Pancreas (tissue), 10 donors: Measurements from ENCODE around the gene UBXN1. TPM values are rescaled to one million over a fixed set of nuclear protein-coding genes. Genes with fewer than 3 reads are reported as not detected.
"Not testable (repeated sequence)": the region's sequence is repeated elsewhere in the genome, so short reads cannot be mapped to it uniquely, and the experiment has no call there.

Experiments used
- ATAC-seq, 4 donors: fragments of 200-7000 bp; cut with Tn5 transposase; one replicate each; pipeline versions ENCODE4 v1.8.0 to v1.9.1; 2020; ENCODE audit warnings: mild to moderate bottlenecking in 4 of 4, moderate library complexity in 4 of 4
- DNase-seq, 6 donors: peaks; one replicate each; pipeline ENCODE4 v3.0.0-alpha.2; 2020
- FAIRE-seq: peaks from 2 replicates; lab custom pipeline; 2012; peaks lifted over from hg19 to GRCh38; lab: Jason Lieb, UNC
- H3K27ac ChIP-seq, 4 donors: fragments of 200-600 bp; sonication (generic); 1 replicate in 3 of 4; 2 replicates in 1 of 4; pipeline versions ENCODE4 v1.5.0 to v1.8.0; 2020
- H3K27me3 ChIP-seq, 4 donors: fragments of 200-600 bp; one replicate each; pipeline ENCODE4 v1.8.0; 2021
- H3K36me3 ChIP-seq, 3 donors: fragments of 200-600 bp; sonication (generic) in 1 of 3; one replicate each; pipeline versions ENCODE4 v1.5.0 to v1.8.0; 2020 to 2021
- H3K4me1 ChIP-seq, 3 donors: fragments of 200-600 bp; one replicate each; pipeline ENCODE4 v1.8.0; 2021
- H3K4me3 ChIP-seq, 4 donors: fragments of 200-600 bp; sonication (generic) in 2 of 4; one replicate each; pipeline versions ENCODE4 v1.5.0 to v1.8.0; 2020 to 2021
- H3K9me3 ChIP-seq, 4 donors: fragments of 200-600 bp; one replicate each; pipeline ENCODE4 v1.8.0; 2021
- CTCF ChIP-seq, 4 donors: fragments of 200-600 bp; sonication (generic) in 3 of 4; IDR thresholded peaks; one replicate each; pipeline versions ENCODE4 v1.5.0 to v1.8.0; 2021; ENCODE audit warnings: antibody characterized with exemption in 4 of 4
- WGBS, 2 donors: extraction: QIAGEN DNeasy Blood & Tissue Kit; methylation state at CpG; one replicate each; pipeline ENCODE4 v1.1.7; 2013; 5-methylcytosine and 5-hydroxymethylcytosine counted together
- intact Hi-C, 3 donors: fragments of 100-400 bp; cut with DNase I; formaldehyde crosslinking; loops; one replicate each; pipeline versions ENCODE4 v1.11.1 to v1.14.2; 2022
- polyA plus RNA-seq, 2 donors: library from polyadenylated mRNA; stranded (reverse); fragments of 200-250 nt; gene quantifications; one replicate each; pipeline ENCODE4 v1.2.3, GENCODE V29; 2013
- total RNA-seq, 6 donors: library from RNA; stranded (reverse); fragmentation: NEBNext Ultra II Directional in 4 of 6; extraction: Animal tissue kit (Norgen Biotek cat#: 25700) in 4 of 6; gene quantifications; one replicate each; pipeline versions ENCODE4 v1.2.1 to v1.2.4, GENCODE V29; 2021 to 2023
- donor health status: healthy with polysubstance abuse.
- donor health status: DM: no; HTN: no; CAD: no; lungs with moderate emphysema.
- donor health status: DM: no; HTN: no; CAD: no.
- donor health status: control.
- donor health status: control.
- donor health status: Bipolar disorder and iron deficiency.
- donor health status: DM: yes; HTN: yes; CAD: no.
- donor health status: DM: no; HTN: no; CAD: no.
- donor health status: DM: no; HTN: no; CAD: no.
- donor health status: DM: yes; HTN: yes; CAD: no.

Gene UBXN1
- total and polyA plus RNA-seq, 8 donors = 37.7 to 104 (median 60.0) TPM

- peak in 5 of 6 donors; percentile 34 to 74 (median 41) for DNase-seq
- ATAC-seq = no peak
- intact Hi-C loops = no loop called here
- H3K4me3 ChIP-seq = peak within 1 kb of the TSS; percentile 36 to 73 (median 56)
- H3K27ac ChIP-seq = peak within 1 kb of the TSS; percentile 56 to 96 (median 88)
- no peaks in the 10 kb centered on the region for H3K9me3 ChIP-seq
- FAIRE-seq = no peak
- H3K27me3 ChIP-seq = no peaks in the 10 kb centered on the region
- no peaks in the 10 kb centered on the region for H3K36me3 ChIP-seq
- TF ChIP-seq CTCF (IDR thresholded peaks at IDR 0.05) = no peak
- H3K4me1 ChIP-seq = peaks cover 31 to 47% (median 32%) of the 10 kb centered on the region in 3 donors
- 76% methylated on average over 10 of the region's 10 CpGs for WGBS, 2 donors
Measured at GRCh38 chr11:62707277-62707861, 28.5 kb upstream of the UBXN1 start, which contains the start of the genes BSCL2 and GNG3. Gene BSCL2 (minus strand): TSS chr11:62707424. CDS start chr11:62707195, 229 bp downstream. Gene GNG3 (plus strand): TSS chr11:62707676. CDS start chr11:62708296, 620 bp downstream.

- TF ChIP-seq CTCF (IDR thresholded peaks at IDR 0.05) = no peak
- no peaks in the 10 kb centered on the region for H3K9me3 ChIP-seq
- peak overlapping the region; percentile 56 to 90 (median 84) for H3K27ac ChIP-seq
- no peak for FAIRE-seq
- peak overlapping the region in 3 of 4 donors; percentile 36 to 73 (median 62) for H3K4me3 ChIP-seq
- DNase-seq = peak in 2 of 6 donors; percentile 26 to 29
- peaks cover 27 to 42% (median 28%) of the 10 kb centered on the region in 3 donors for H3K4me1 ChIP-seq
- intact Hi-C loops = no loop called here
- H3K27me3 ChIP-seq = no peaks in the 10 kb centered on the region
- 54 to 56% methylated on average over 8 of the region's 8 CpGs for WGBS, 2 donors
- no peaks in the 10 kb centered on the region for H3K36me3 ChIP-seq
- ATAC-seq = no peak
Measured at GRCh38 chr11:62706850-62707247, 28.0 kb upstream of the UBXN1 start.

- Histone ChIP-seq H3K4me3 (peak overlapping the region; percentile 50 to 73 (median 58)), H3K36me3 (peaks cover 0 to 4% (median 0%) of the 10 kb centered on the region in 3 donors), H3K27me3 (no peaks in the 10 kb centered on the region), H3K9me3 (no peaks in the 10 kb centered on the region), H3K4me1 (peaks cover 20 to 35% (median 22%) of the 10 kb centered on the region in 3 donors), H3K27ac (peak overlapping the region; percentile 82 to 90 (median 88))
- 2% methylated on average over 59 to 73 of the region's 73 CpGs for WGBS, 2 donors
- FAIRE-seq (no peak), ATAC-seq (peak; percentile 84 to 91 (median 88)), DNase-seq (peak; percentile 92 to 99 (median 96))
- intact Hi-C loops = no loop called here
- TF ChIP-seq CTCF (IDR thresholded peaks at IDR 0.05) = no peak
Measured at GRCh38 chr11:62705880-62706849, 27.3 kb upstream of the UBXN1 start.

- WGBS, 2 donors = 8 to 14% methylated on average over 7 of the region's 7 CpGs
Measured at GRCh38 chr11:62705413-62705812, 26.5 kb upstream of the UBXN1 start.

GRCh38 chr11:62703921-62704320 lies 25.0 kb upstream of the UBXN1 start:
- ATAC-seq, FAIRE-seq, H3K9me3 ChIP-seq, DNase-seq, H3K4me3 ChIP-seq, H3K36me3 ChIP-seq, H3K27me3 ChIP-seq, H3K27ac ChIP-seq, intact Hi-C loops: not testable (repeated sequence)
- H3K4me1 ChIP-seq = peaks cover 15 to 26% (median 22%) of the 10 kb centered on the region in 3 donors
- WGBS, 2 donors = 86 to 98% methylated on average over 4 of the region's 4 CpGs

More at GRCh38 chr11:62705413-62705812, 26.5 kb upstream of the UBXN1 start:
- Histone ChIP-seq H3K27me3 (no peaks in the 10 kb centered on the region), H3K9me3 (no peaks in the 10 kb centered on the region), H3K4me3 (peak overlapping the region in 3 of 4 donors; percentile 50 to 73 (median 62)), H3K4me1 (peaks cover 20 to 31% (median 22%) of the 10 kb centered on the region in 3 donors), H3K27ac (peak overlapping the region; percentile 82 to 90 (median 88)), H3K36me3 (peaks cover 0 to 8% (median 0%) of the 10 kb centered on the region in 3 donors)
- TF ChIP-seq CTCF (IDR thresholded peaks at IDR 0.05) = no peak
- ATAC-seq (peak; percentile 5 to 24 (median 8)), DNase-seq (peak; percentile 47 to 78 (median 60)), FAIRE-seq (no peak)
- intact Hi-C loops = no loop called here
